NT2/D1 (cell line): ENCODE results near the gene BCORL1.

ENCODE experiments used
- SUZ12 ChIP-seq: IDR thresholded peaks from 2 replicates; pipeline ENCODE4 v1.6.1; 2011; ENCODE audit not compliant: insufficient read length, insufficient read depth; ENCODE audit errors: extremely low read depth
- YY1 ChIP-seq: IDR thresholded peaks from 2 replicates; pipeline ENCODE4 v1.6.1; 2011; ENCODE audit not compliant: insufficient read length, insufficient read depth

GRCh38 chrX:129933700-129934099 lies 48.7 kb upstream of the BCORL1 start:
- TF ChIP-seq YY1: no peak
- no peak for TF ChIP-seq SUZ12
